Lower lobe of right lung (tissue), 2 donors: Measurements from ENCODE around the gene CDK6. TPM values are rescaled to one million over a fixed set of nuclear protein-coding genes. Genes with fewer than 3 reads are reported as not detected.

ENCODE experiments used
- ATAC-seq, 2 donors: fragments of 200-7000 bp; cut with Tn5 transposase; one replicate each; pipeline ENCODE4 v1.9.1; 2020 to 2022; ENCODE audit warnings: mild to moderate bottlenecking in 2 of 2, moderate library complexity in 2 of 2
- DNase-seq: peaks from one replicate; pipeline ENCODE4 v3.0.0-alpha.2; 2020
- H3K27ac ChIP-seq: fragments of 200-600 bp; one replicate; pipeline ENCODE4 v1.8.0; 2022
- H3K27me3 ChIP-seq: fragments of 200-600 bp; one replicate; pipeline ENCODE4 v1.8.0; 2022; ENCODE audit warnings: low read depth
- H3K36me3 ChIP-seq: fragments of 200-600 bp; one replicate; pipeline ENCODE4 v1.8.0; 2022; ENCODE audit warnings: mild to moderate bottlenecking
- H3K4me1 ChIP-seq: fragments of 200-600 bp; one replicate; pipeline ENCODE4 v1.8.0; 2022
- H3K4me3 ChIP-seq: fragments of 200-600 bp; one replicate; pipeline ENCODE4 v1.8.0; 2022; ENCODE audit warnings: mild to moderate bottlenecking
- H3K9me3 ChIP-seq: fragments of 200-600 bp; one replicate; pipeline ENCODE4 v1.8.0; 2022
- CTCF ChIP-seq: fragments of 200-600 bp; IDR thresholded peaks from one replicate; pipeline ENCODE4 v1.8.0; 2022; ENCODE audit warnings: antibody characterized with exemption, mild to moderate bottlenecking
- intact Hi-C: fragments of 100-400 bp; cut with DNase I; formaldehyde crosslinking; loops from one replicate; pipeline ENCODE4 v1.11.0; 2022
- total RNA-seq: library from RNA; stranded (reverse); fragmentation: NEBNext Ultra II Directional; extraction: Animal tissue kit (Norgen Biotek cat#: 25700); gene quantifications from one replicate; pipeline ENCODE4 v1.2.1, GENCODE V29; 2021
- donor health status: DM: no; HTN: yes; CAD: no; lungs with severe emphysema.

The CDK6 gene
- total RNA-seq, 1 donor from 2014 or later = 21.7 TPM

- Histone ChIP-seq H3K4me1 (peaks cover 16% of the 10 kb centered on the region), H3K4me3 (no peak overlapping the region), H3K36me3 (no peaks in the 10 kb centered on the region), H3K27ac (no peak overlapping the region), H3K27me3 (no peaks in the 10 kb centered on the region), H3K9me3 (no peaks in the 10 kb centered on the region)
- intact Hi-C loops = no loop called here
- TF ChIP-seq CTCF = no peak
- no peak for DNase-seq
- no peak for ATAC-seq
Observed at GRCh38 chr7:92685136-92686042, 151.0 kb downstream of the CDK6 start.

GRCh38 chr7:92684274-92684673, 152.1 kb downstream of the CDK6 start:
- no peak for TF ChIP-seq CTCF
- DNase-seq = no peak
- H3K4me1 ChIP-seq = peaks cover 16% of the 10 kb centered on the region
- H3K36me3 ChIP-seq = no peaks in the 10 kb centered on the region
- H3K27me3 ChIP-seq = no peaks in the 10 kb centered on the region
- no peak overlapping the region for H3K27ac ChIP-seq
- ATAC-seq = no peak
- no peaks in the 10 kb centered on the region for H3K9me3 ChIP-seq
- intact Hi-C loops = no loop called here
- H3K4me3 ChIP-seq = no peak overlapping the region

- DNase-seq = no peak
- no peaks in the 10 kb centered on the region for H3K27me3 ChIP-seq
- peaks cover 16% of the 10 kb centered on the region for H3K4me1 ChIP-seq
- no peaks in the 10 kb centered on the region for H3K9me3 ChIP-seq
- no peaks in the 10 kb centered on the region for H3K36me3 ChIP-seq
- peak in 1 of 2 donors; percentile 62 for ATAC-seq
- intact Hi-C loops = no loop called here
- no peak overlapping the region for H3K4me3 ChIP-seq
- no peak for TF ChIP-seq CTCF
- H3K27ac ChIP-seq = peak overlapping the region; percentile 48
Observed at GRCh38 chr7:92682903-92683539, 153.4 kb downstream of the CDK6 start.

- ATAC-seq (peak; percentile 19 to 30), DNase-seq (no peak)
- Histone ChIP-seq H3K36me3 (no peaks in the 10 kb centered on the region), H3K27me3 (no peaks in the 10 kb centered on the region), H3K4me1 (peaks cover 16% of the 10 kb centered on the region), H3K4me3 (no peak overlapping the region), H3K27ac (peak overlapping the region; percentile 48), H3K9me3 (no peaks in the 10 kb centered on the region)
- intact Hi-C loops = no loop called here
- TF ChIP-seq CTCF = no peak
Observed at GRCh38 chr7:92682330-92682729, 154.0 kb downstream of the CDK6 start.

GRCh38 chr7:92681633-92682032, 154.7 kb downstream of the CDK6 start:
- intact Hi-C loops = no loop called here
- Histone ChIP-seq H3K27me3 (no peaks in the 10 kb centered on the region), H3K4me3 (no peak overlapping the region), H3K4me1 (peaks cover 16% of the 10 kb centered on the region), H3K27ac (no peak overlapping the region), H3K9me3 (no peaks in the 10 kb centered on the region), H3K36me3 (no peaks in the 10 kb centered on the region)
- TF ChIP-seq CTCF = no peak
- ATAC-seq (no peak), DNase-seq (no peak)
